HG03575 (cell line): Measurements from ENCODE around the gene CALCOCO2.
"Not testable (repeated sequence)": the region's sequence is repeated elsewhere in the genome, so short reads cannot be mapped to it uniquely, and the experiment has no call there.

ENCODE experiments used
- ATAC-seq: cut with Tn5 transposase; IDR thresholded peaks from one replicate; pipeline ENCODE4 v1.9.1; 2021; ENCODE audit not compliant: unreplicated experiment, insufficient number of reproducible peaks, low FRiP score; ENCODE audit errors: extremely low read depth

Gene CALCOCO2

DNA sequence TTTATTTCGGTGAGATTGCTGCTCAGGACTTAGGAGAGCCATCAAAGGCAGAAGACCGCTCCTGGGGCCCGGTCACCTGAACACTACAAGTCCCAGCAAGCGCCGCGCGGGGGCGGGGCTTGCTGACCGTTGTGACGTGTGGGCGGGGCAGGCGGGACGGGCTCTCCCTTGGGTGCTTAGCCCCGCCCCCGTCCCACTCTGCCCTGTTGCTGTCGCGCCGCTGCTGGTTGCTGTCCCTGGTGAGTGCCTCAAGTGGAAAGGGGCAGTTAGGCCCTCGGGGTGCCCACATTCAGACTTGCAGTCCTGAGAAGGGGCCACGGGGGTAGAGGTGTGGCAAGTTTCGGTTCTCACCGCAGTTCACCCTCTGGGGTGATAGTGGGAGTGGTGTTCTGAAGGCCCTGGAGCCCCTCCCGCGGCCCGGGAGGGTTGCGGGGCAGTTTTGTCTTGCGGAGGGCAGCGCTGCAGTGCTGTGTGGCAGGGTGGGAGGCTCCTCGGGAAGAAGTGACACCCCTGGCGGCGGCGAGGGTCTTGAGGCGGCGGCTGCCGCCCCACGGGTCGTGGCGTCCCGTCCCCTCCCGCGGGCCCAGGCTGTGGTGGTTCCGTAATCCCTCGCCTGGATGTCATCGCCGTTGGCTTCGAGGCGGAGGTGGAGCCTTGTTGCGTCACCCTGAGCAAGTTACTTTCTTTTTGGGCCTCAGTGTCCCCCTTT is at the start of gene CALCOCO2:
Gene CALCOCO2, plus strand, starts transcription at position 196 of the 709 bp plus-strand sequence. CDS start 10,673 bp downstream, outside the sequence.
- ATAC-seq, result no peak

DNA sequence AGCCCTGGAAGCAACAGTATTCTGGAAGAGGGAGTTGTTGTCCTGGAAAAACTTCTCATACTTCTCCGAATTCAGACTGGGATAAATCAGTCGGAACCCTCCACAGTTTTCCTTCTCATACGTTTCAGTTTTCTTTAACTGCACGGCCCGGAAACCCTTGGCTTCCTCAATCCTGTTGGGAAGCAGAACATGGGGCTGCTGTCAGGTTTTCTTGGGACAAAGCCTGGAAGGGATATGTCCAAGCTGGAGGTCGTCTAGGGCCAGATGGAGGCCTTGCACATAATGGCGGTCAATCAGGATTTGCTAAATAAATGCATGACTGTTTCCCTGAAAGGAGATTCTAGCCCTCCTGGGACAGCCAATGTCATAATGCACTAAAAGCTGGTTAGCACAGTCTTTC is 43.0 kb upstream of the CALCOCO2 start:
- ATAC-seq, result no peak

DNA sequence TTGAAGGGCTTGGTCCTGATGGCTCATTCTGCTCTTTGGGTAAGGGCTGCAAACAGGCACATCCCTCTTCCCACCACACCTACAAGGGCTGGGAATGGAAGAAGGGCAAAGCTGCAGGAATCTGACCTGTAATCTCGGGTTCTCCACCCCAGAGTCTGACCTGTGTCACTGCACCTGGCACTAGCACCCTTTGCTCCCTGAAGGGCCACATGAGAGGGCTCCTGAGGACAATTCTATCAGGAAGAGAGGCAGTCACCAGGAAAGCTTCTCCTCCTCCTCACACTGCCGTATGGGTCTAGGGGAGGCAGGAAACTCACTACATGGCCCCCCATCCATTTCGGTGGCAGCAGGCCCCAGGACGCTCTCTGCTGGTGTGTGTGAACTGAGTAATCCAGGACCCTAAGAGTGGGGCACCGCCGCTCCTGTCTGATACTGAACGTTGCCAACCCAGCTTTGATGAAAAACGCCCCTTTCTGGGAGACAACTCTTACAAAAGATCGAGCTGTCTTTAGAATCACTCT is 40.2 kb upstream of the CALCOCO2 start:
- ATAC-seq, result no peak

DNA sequence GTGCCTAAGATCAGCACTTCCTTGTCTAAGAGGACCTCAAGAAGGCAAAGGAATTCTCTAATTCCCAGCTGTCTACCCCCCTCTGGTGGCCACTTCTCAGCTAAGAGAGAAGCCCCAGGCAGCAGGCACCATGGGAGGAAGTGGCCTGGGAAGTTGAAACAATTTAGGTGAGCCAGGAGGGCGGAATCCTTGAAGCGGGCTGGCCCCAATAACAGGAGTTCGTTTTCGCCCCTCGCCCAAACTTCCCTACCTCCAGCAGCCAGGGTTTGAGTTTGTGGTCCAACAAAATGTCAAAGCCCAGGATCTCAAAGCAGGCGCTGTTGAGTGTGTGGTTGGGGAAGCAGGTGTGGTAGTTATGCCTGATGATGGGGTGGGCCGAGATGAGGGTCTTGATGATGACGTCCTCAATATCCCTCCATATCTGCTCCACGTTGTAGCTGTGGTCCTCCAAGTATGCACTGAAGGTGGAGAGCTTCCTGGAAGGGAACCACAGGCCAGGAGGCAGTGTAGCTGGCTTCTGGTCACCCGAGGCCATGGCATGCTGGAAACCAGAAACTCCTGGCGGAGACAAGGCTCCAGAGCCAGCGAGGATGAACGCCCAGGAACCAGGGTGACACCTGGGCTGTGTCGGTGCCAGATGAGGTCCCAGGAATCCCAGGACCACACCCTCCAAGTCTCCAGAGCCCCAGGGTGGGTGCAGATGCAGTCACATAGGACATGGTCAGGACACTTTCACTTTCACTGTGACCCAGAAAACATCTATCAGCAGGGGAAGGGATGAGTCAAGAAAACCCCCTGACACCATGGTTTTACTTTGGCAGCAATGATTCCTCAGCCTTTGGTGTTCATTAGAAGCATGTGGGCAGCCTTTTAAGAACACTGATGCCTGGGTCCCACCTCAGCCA is 39.5 kb upstream of the CALCOCO2 start:
- no peak for ATAC-seq

- no peak for ATAC-seq
These were observed 38.6 kb upstream of the CALCOCO2 start for GRCh38 chr17:48792033-48792798.

DNA sequence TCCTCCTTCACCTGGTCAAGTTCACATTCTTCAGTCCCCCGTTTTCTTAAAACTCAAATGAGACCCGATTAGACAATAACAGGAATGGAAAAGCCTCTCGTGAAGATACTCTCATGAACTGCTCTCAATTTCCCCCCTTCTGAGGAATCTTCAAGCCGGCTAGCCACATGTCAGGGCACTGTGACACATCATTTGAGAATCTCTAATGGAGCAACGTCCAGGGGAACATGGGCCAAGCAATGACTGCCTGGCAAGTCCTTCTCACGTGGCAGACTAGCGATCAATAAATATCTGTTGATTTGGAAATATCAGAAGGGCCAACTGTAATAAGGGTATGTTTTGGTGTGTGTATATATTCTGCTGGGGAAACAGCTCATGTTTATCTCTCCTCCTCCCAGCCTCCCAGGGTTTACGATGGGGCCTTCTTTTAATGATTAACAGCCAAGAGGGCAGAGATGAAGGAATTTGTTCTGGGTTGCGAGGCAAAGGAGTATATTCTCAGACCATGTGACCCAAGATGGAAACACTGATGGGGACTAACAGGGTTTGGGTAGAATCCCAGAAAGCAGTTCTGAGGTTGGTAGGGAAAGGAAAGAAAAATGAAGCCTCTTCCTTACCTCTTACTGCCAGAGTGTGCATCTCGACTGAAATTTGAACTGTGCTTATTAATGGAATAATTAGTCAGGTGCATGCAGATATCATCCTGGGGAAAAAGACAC is 35.2 kb upstream of the CALCOCO2 start:
- no peak for ATAC-seq

DNA sequence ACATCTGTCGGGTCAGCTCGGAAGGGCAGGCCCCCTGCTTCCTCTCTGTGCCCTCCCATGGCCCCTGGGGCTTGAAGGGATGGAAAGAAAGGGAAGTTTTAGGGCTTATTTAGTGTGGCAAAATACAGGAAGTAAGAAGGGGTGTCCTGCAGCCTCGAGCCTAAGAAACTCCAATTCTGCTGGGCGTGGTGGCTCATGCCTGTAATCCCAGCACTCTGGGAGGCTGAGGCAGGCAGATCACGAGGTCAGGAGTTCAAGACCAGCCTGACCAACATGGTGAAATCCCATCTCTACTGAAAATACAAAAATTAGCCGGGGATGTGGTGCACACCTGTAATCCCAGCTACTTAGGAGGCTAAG is 34.7 kb upstream of the CALCOCO2 start:
- not testable (repeated sequence) for ATAC-seq

DNA sequence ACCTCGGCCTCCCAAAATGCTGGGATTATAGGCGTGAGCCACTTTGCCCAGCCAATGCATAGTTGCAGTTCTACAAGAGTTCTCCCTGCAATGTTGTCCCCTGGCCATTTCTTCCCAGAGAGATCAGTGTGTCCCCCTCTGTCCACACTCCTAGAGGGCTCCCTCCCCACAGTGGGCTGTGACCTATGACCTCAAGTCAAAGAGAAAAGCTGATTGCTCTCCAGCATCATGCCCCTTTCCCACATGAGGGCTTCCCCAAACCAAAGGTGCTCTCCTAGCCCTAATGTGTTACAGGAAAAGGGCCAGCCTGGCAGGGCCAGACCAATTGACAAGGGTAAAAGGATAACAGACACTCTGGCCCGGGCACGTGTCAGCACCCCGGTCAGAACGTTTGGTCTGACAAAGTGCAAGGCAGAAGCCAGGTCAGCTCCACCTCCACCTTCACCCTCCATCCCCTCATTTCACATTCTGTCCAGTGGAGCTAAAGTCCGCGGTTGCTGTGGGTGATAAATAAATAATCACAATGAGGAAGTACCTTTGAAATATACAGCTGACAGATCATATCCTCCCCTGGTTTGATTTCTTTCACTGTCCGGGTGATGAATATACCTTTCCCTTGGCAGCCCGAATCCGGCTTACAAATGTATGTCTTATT is 31.6 kb upstream of the CALCOCO2 start:
- no peak for ATAC-seq

DNA sequence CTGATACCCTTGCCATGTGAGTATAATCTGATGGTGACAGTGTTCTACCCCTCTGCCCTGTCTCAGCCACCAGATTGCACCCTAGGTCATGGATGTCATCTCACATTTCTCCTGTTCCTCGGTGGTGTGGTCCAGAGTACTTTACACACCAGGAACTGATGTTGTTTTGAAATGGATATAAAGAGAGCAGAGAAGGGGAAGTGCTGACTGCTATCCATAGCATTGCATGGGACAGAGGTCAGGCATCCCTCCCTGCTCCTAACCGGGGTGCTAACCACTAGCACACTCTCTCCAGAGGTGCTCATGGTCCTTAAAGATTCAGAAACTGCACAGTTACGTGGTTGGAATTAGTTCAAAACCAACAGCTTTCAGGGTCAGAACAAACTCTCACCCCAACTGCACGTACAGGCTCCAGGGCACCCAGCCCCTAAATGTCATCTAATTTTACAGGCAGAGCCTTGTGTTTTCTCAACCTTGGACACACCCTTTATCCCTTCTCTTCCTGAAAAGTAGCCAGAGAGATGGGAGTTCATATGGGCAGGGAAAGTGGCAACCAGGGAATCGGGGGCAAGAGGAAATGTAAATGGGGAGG is 30.1 kb upstream of the CALCOCO2 start:
- ATAC-seq, result no peak

- no peak for ATAC-seq
These were observed 25.9 kb upstream of the CALCOCO2 start for GRCh38 chr17:48804936-48805411.

GRCh38 chr17:48809182-48809581 is 21.7 kb upstream of the CALCOCO2 start:
- no peak for ATAC-seq

DNA sequence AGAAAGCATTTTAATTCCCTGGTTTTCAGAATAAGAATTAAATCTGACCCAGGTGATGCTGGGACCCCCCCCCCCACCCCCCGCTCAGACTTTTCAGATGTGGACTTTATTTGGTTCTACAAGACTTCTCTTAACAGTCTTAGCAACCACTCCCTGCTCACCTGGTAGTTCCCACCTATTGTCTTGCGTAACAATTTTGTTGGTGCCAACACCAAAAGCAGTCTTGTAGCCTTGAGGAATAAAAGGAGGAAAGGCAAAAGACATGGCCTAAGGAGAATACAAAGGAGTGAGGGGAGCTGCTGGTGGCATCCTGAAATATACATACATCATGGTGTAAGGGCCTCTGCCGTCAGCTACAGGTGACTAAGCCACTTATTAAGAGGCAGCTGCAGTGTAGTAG is 18.8 kb upstream of the CALCOCO2 start:
- no peak for ATAC-seq

- no peak for ATAC-seq
These were observed 16.3 kb upstream of the CALCOCO2 start for GRCh38 chr17:48814504-48814903.

GRCh38 chr17:48815311-48815710 is 15.5 kb upstream of the CALCOCO2 start:
- ATAC-seq, result no peak

GRCh38 chr17:48816438-48816773 is 14.4 kb upstream of the CALCOCO2 start:
- no peak for ATAC-seq

DNA sequence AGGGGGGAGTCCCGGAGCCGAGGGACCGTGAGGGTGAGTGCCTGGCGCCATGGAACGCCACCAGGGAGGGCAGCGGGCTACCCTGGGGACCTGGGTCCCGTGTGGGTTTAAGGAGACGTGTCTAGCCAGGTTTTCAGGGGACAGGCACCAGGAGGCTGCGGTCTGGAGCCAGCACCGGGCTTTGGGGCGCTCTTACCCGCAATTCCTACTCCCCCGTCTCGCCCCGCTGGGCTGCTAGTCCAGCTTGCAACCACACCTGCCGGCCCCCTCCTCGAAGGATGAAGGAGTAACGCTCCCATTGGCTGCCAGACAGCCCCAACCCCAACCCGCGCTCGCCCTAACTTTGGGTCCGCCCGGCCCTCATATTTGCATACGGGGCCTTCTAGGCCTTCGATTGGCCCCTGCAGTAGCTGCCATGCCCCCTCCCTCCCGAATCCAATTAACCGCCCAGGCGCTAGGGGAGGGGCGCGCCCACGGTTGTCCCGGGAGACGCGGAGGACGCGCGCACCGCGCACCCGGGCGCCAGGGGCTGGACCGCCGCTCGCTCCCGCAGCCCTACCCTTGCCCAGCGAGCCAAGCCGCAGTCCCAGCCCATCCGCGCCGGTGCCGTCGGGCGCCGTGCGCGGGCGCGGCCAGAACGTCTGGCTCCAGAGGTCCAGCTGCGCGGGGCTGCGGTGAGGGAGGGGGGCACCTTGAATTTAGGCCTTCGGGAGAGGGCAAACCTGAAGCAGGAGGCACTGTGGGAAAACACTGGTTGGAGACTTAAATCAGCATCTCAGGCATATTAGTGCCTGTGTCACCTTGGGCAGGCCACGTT is 13.9 kb upstream of the CALCOCO2 start, which contains the start of gene TTLL6:
Gene TTLL6, minus strand, starts transcription at position 456 of the 817 bp plus-strand sequence. Its CDS starts 157 bp downstream, at position 299.
- no peak for ATAC-seq

GRCh38 chr17:48818361-48818841 is 12.4 kb upstream of the CALCOCO2 start:
- no peak for ATAC-seq
